ENCODE measurements around the gene TPBG.

Gene TPBG

DNA sequence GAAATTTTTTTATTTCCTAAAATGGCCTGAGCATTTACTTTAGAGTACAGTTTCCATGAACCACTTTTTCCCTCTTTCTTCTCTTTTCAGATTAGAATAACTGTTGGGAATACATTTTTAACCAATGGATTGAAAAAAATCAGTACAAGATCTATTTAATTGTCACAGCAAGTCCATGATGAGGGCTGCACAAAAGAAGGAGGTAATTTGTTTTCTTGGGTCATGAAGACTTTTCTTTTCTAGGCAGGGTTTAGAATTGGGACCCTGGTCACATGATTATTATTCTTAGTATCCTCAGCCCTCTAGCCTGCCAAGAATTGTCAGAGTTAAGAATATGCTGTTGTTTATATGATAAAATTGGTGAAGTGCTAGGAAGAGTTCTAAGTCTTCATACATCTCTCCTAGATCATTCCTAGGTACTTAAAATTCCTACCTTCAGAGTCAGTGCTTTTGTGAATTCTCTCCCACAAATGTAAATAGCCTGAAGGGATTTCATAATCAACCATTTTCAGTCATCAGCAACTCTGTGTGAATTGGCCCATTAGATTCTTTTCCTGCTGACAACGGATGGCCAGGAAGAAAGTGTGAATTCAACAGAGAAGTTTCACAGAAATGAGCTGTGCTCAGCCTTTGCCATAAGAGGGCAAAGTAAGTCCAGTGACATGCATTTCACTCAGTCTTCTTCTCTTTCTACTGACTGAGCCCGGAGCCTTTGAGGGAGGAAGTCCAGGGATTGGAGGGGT is 32.4 kb upstream of the TPBG start:
- H2BK120ac ChIP-seq (ENCODE audit: low read depth, low read length): no peak overlapping the region
- no peak overlapping the region for H2AK5ac ChIP-seq (ENCODE audit: low read depth, low read length)
- no peaks in the 10 kb centered on the region for H3K36me3 ChIP-seq (replicated peaks in 1 of 2; ENCODE audit: control insufficient read depth in 2 of 2, insufficient read depth in 2 of 2, low read length in 2 of 2)
- no peak overlapping the region for H3K4me3 ChIP-seq (ENCODE audit: low read length in 2 of 2)
- H3K79me1 ChIP-seq (ENCODE audit: low read depth, low read length): no peaks in the 10 kb centered on the region
- no peak overlapping the region for H3K4me2 ChIP-seq (ENCODE audit: insufficient read depth, low read length, poor library complexity, severe bottlenecking)
- H2BK5ac ChIP-seq (ENCODE audit: low read length): no peak overlapping the region
- H3K9me3 ChIP-seq (replicated peaks in 1 of 2; ENCODE audit: control insufficient read depth in 2 of 2, insufficient read depth in 1 of 2, low read depth in 1 of 2, low read length in 2 of 2): no peaks in the 10 kb centered on the region
- no peak overlapping the region for H3K4ac ChIP-seq (ENCODE audit: low read length)
- no peaks in the 10 kb centered on the region for H3K27me3 ChIP-seq (ENCODE audit: control insufficient read depth in 3 of 3, insufficient read depth in 3 of 3, low read depth in 1 of 3, low read length in 3 of 3)
- no peak overlapping the region for H2BK15ac ChIP-seq (ENCODE audit: low read length)
- no peak overlapping the region for H2BK12ac ChIP-seq (ENCODE audit: low read length)
- no peak overlapping the region for H3K9ac ChIP-seq (ENCODE audit: low read depth, low read length, poor library complexity)
- no peak overlapping the region for H4K8ac ChIP-seq (ENCODE audit: low read depth, low read length)
- H2AFZ ChIP-seq (ENCODE audit: low read length): no peak overlapping the region
- no peak overlapping the region for H3K18ac ChIP-seq (ENCODE audit: low read length)
- DNase-seq (ENCODE audit: low spot score): no peak
- no peak overlapping the region for H3K27ac ChIP-seq (replicated peaks; ENCODE audit: low read length)
- no peak overlapping the region for H3K23ac ChIP-seq (ENCODE audit: low read depth, low read length, poor library complexity)
- no peak overlapping the region for H4K91ac ChIP-seq (ENCODE audit: low read depth, low read length, poor library complexity)
- no peaks in the 10 kb centered on the region for H3K4me1 ChIP-seq (ENCODE audit: control insufficient read depth in 2 of 2, insufficient read depth in 1 of 2, low read depth in 1 of 2, low read length in 2 of 2)
- no peak overlapping the region for H3K14ac ChIP-seq (ENCODE audit: low read length)
- no CpG with 5 or more reads among the region's 2 CpGs for WGBS, 2 donors (ENCODE audit: extremely low coverage in 2 of 2, insufficient read length in 2 of 2, insufficient replicate concordance in 1 of 2)

DNA sequence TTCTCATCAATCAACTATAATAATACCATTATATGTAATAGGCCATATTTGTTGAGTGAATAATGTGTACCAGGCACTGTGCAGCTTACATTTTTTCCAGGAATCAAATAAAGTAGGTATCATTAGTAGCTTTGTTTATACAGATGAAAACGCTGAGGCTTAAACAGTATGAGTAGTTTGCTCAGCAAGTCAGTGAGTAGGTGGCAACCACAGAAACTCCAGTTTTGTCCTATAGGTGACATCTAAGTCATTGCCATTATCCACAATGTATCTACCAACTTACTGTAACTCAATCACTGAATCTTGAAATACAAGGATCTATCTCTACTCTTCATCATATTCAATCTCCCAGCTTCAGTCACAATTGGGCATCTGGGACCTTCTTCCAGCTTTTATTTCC is 29.8 kb upstream of the TPBG start:
- no peak overlapping the region for H3K9ac ChIP-seq (ENCODE audit: low read depth, low read length, poor library complexity)

DNA sequence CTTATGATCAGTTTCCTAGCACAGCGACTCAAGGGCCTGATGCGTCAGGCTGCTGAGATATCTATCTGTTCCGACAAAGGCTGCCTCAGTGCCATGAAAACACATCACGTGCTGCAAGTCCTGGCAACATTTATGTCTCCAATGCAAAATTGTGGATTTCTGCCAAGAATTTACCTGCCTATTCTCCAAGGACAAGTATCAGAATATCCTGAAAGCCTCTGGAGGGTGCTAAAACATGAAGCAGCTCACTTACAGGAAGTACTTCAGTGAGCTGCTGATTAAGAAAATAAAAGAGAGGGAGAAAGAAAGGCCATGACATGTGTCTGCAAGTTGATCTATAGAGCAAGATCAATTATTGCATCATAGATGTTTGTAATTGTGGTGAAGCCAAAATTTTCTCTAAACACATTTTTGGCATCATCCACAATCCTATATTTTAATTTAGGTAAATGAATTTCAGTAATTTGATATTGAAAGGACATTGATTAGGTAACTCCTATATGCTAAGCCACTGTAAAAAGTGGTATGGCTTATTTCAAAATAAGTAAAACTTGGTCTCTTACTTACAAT is 25.8 kb upstream of the TPBG start:
- H3K36me3 ChIP-seq (replicated peaks in 1 of 2; ENCODE audit: control insufficient read depth in 2 of 2, insufficient read depth in 2 of 2, low read length in 2 of 2): no peaks in the 10 kb centered on the region
- H3K14ac ChIP-seq (ENCODE audit: low read length): no peak overlapping the region
- H3K79me1 ChIP-seq (ENCODE audit: low read depth, low read length): no peaks in the 10 kb centered on the region
- no peak overlapping the region for H3K4me2 ChIP-seq (ENCODE audit: insufficient read depth, low read length, poor library complexity, severe bottlenecking)
- H2BK120ac ChIP-seq (ENCODE audit: low read depth, low read length): no peak overlapping the region
- no peaks in the 10 kb centered on the region for H3K4me1 ChIP-seq (ENCODE audit: control insufficient read depth in 2 of 2, insufficient read depth in 1 of 2, low read depth in 1 of 2, low read length in 2 of 2)
- no peak overlapping the region for H3K23ac ChIP-seq (ENCODE audit: low read depth, low read length, poor library complexity)
- H3K27ac ChIP-seq (replicated peaks; ENCODE audit: low read length): no peak overlapping the region
- no peak overlapping the region for H3K4me3 ChIP-seq (ENCODE audit: low read length in 2 of 2)
- no peak overlapping the region for H4K91ac ChIP-seq (ENCODE audit: low read depth, low read length, poor library complexity)
- H3K9me3 ChIP-seq (replicated peaks in 1 of 2; ENCODE audit: control insufficient read depth in 2 of 2, insufficient read depth in 1 of 2, low read depth in 1 of 2, low read length in 2 of 2): peaks cover 4 to 6% of the 10 kb centered on the region in 2 donors
- no peak for DNase-seq (ENCODE audit: low spot score)
- H3K27me3 ChIP-seq (ENCODE audit: control insufficient read depth in 3 of 3, insufficient read depth in 3 of 3, low read depth in 1 of 3, low read length in 3 of 3): no peaks in the 10 kb centered on the region
- no peak overlapping the region for H2AK5ac ChIP-seq (ENCODE audit: low read depth, low read length)
- H2AFZ ChIP-seq (ENCODE audit: low read length): no peak overlapping the region
- H4K8ac ChIP-seq (ENCODE audit: low read depth, low read length): no peak overlapping the region
- no CpG with 5 or more reads among the region's 4 CpGs for whole genome bisulfite sequencing, 2 donors (ENCODE audit: extremely low coverage in 2 of 2, insufficient read length in 2 of 2, insufficient replicate concordance in 1 of 2)
- H3K4ac ChIP-seq (ENCODE audit: low read length): no peak overlapping the region
- H3K9ac ChIP-seq (ENCODE audit: low read depth, low read length, poor library complexity): no peak overlapping the region
- H2BK12ac ChIP-seq (ENCODE audit: low read length): no peak overlapping the region
- no peak overlapping the region for H2BK15ac ChIP-seq (ENCODE audit: low read length)
- H2BK5ac ChIP-seq (ENCODE audit: low read length): no peak overlapping the region
- H3K18ac ChIP-seq (ENCODE audit: low read length): no peak overlapping the region

More for the DNA sequence above, 29.8 kb upstream of the TPBG start:
- H2BK12ac ChIP-seq (ENCODE audit: low read length): no peak overlapping the region
- H3K36me3 ChIP-seq (replicated peaks in 1 of 2; ENCODE audit: control insufficient read depth in 2 of 2, insufficient read depth in 2 of 2, low read length in 2 of 2): no peaks in the 10 kb centered on the region
- H3K18ac ChIP-seq (ENCODE audit: low read length): no peak overlapping the region
- no peak overlapping the region for H3K4me2 ChIP-seq (ENCODE audit: insufficient read depth, low read length, poor library complexity, severe bottlenecking)
- no peaks in the 10 kb centered on the region for H3K27me3 ChIP-seq (ENCODE audit: control insufficient read depth in 3 of 3, insufficient read depth in 3 of 3, low read depth in 1 of 3, low read length in 3 of 3)
- H3K23ac ChIP-seq (ENCODE audit: low read depth, low read length, poor library complexity): no peak overlapping the region
- no peaks in the 10 kb centered on the region for H3K79me1 ChIP-seq (ENCODE audit: low read depth, low read length)
- no peaks in the 10 kb centered on the region for H3K9me3 ChIP-seq (replicated peaks in 1 of 2; ENCODE audit: control insufficient read depth in 2 of 2, insufficient read depth in 1 of 2, low read depth in 1 of 2, low read length in 2 of 2)
- no peak overlapping the region for H3K4me3 ChIP-seq (ENCODE audit: low read length in 2 of 2)
- no peaks in the 10 kb centered on the region for H3K4me1 ChIP-seq (ENCODE audit: control insufficient read depth in 2 of 2, insufficient read depth in 1 of 2, low read depth in 1 of 2, low read length in 2 of 2)
- no peak overlapping the region for H2AFZ ChIP-seq (ENCODE audit: low read length)
- no peak overlapping the region for H4K91ac ChIP-seq (ENCODE audit: low read depth, low read length, poor library complexity)
- H2BK15ac ChIP-seq (ENCODE audit: low read length): no peak overlapping the region
- H2BK5ac ChIP-seq (ENCODE audit: low read length): no peak overlapping the region
- no CpG with 5 or more reads among the region's 1 CpG for WGBS, 2 donors (ENCODE audit: extremely low coverage in 2 of 2, insufficient read length in 2 of 2, insufficient replicate concordance in 1 of 2)
- no peak overlapping the region for H2AK5ac ChIP-seq (ENCODE audit: low read depth, low read length)
- no peak overlapping the region for H3K27ac ChIP-seq (replicated peaks; ENCODE audit: low read length)
- no peak overlapping the region for H3K14ac ChIP-seq (ENCODE audit: low read length)
- H2BK120ac ChIP-seq (ENCODE audit: low read depth, low read length): no peak overlapping the region
- DNase-seq (ENCODE audit: low spot score): no peak
- H4K8ac ChIP-seq (ENCODE audit: low read depth, low read length): no peak overlapping the region
- no peak overlapping the region for H3K4ac ChIP-seq (ENCODE audit: low read length)

DNA sequence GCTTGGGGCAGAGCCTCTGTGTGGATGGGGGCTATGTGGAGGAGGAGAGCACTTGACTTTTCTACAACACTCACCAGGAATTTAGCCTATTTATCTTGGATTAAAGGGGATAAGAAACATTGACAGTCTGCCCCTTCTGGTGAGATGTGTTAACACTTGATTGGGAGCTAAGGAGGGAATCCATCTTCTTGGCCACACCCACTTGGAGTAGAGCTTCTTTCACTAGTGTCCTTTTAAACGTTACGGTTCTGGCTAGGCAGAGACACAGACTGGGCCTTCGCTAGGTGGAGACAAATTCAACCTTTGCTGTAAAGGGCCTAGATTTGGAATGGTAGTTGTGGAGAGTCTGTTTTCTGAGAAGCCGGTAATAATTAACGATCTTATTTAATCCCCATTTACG is 15.5 kb upstream of the TPBG start:
- Histone ChIP-seq H3K27ac (replicated peaks; ENCODE audit: low read length) (no peak overlapping the region), H4K91ac (ENCODE audit: low read depth, low read length, poor library complexity) (no peak overlapping the region), H3K27me3 (ENCODE audit: control insufficient read depth in 3 of 3, insufficient read depth in 3 of 3, low read depth in 1 of 3, low read length in 3 of 3) (no peaks in the 10 kb centered on the region), H3K4me2 (ENCODE audit: insufficient read depth, low read length, poor library complexity, severe bottlenecking) (no peak overlapping the region), H3K4ac (ENCODE audit: low read length) (no peak overlapping the region), H3K4me1 (ENCODE audit: control insufficient read depth in 2 of 2, insufficient read depth in 1 of 2, low read depth in 1 of 2, low read length in 2 of 2) (peaks cover 0 to 3% of the 10 kb centered on the region in 2 donors), H3K9me3 (replicated peaks in 1 of 2; ENCODE audit: control insufficient read depth in 2 of 2, insufficient read depth in 1 of 2, low read depth in 1 of 2, low read length in 2 of 2) (no peaks in the 10 kb centered on the region), H3K23ac (ENCODE audit: low read depth, low read length, poor library complexity) (no peak overlapping the region), H3K79me1 (ENCODE audit: low read depth, low read length) (no peaks in the 10 kb centered on the region), H2BK15ac (ENCODE audit: low read length) (no peak overlapping the region), H3K18ac (ENCODE audit: low read length) (no peak overlapping the region), H2BK120ac (ENCODE audit: low read depth, low read length) (no peak overlapping the region), H2AFZ (ENCODE audit: low read length) (no peak overlapping the region), H3K4me3 (ENCODE audit: low read length in 2 of 2) (no peak overlapping the region), H3K9ac (ENCODE audit: low read depth, low read length, poor library complexity) (no peak overlapping the region), H3K14ac (ENCODE audit: low read length) (no peak overlapping the region), H4K8ac (ENCODE audit: low read depth, low read length) (no peak overlapping the region), H2BK12ac (ENCODE audit: low read length) (no peak overlapping the region), H2AK5ac (ENCODE audit: low read depth, low read length) (no peak overlapping the region), H2BK5ac (ENCODE audit: low read length) (no peak overlapping the region), H3K36me3 (replicated peaks in 1 of 2; ENCODE audit: control insufficient read depth in 2 of 2, insufficient read depth in 2 of 2, low read length in 2 of 2) (no peaks in the 10 kb centered on the region)
- DNase-seq (ENCODE audit: low spot score): no peak
- no CpG with 5 or more reads among the region's 6 CpGs for WGBS, 2 donors (ENCODE audit: extremely low coverage in 2 of 2, insufficient read length in 2 of 2, insufficient replicate concordance in 1 of 2)

Measured in neuronal stem cell (in vitro differentiated cells).